ENCODE measurements around the gene GPR137C. TPM values are rescaled to one million over a fixed set of nuclear protein-coding genes. Genes with fewer than 3 reads are reported as not detected.

GPR137C gene
- total RNA-seq, 6 experiments from 2014 or later = 0.18 to 0.51 (median 0.20) TPM

GRCh38 chr14:52575858-52576257, 23.2 kb downstream of the GPR137C start:
- peaks cover 0 to 3% (median 0%) of the 10 kb centered on the region in 4 donors for H3K9me3 ChIP-seq
- H3K36me3 ChIP-seq = no peaks in the 10 kb centered on the region
- WGBS (ENCODE audit: insufficient coverage, low coverage, low lambda C conversion rate, missing lambda C conversion rate) = 67% methylated on average over 1 of the region's 2 CpGs
- H3K27me3 ChIP-seq = no peaks in the 10 kb centered on the region
- intact Hi-C loops (cut with DNase I) = no loop called here
- H3K27ac ChIP-seq = no peak overlapping the region
- ATAC-seq (no peak), DNase-seq (no peak)
- H3K4me1 ChIP-seq = no peaks in the 10 kb centered on the region
- TF ChIP-seq CTCF (IDR thresholded peaks at IDR 0.05) (no peak), POLR2A (IDR thresholded peaks at IDR 0.05) (no peak)
- H3K4me3 ChIP-seq = no peak overlapping the region

DNA sequence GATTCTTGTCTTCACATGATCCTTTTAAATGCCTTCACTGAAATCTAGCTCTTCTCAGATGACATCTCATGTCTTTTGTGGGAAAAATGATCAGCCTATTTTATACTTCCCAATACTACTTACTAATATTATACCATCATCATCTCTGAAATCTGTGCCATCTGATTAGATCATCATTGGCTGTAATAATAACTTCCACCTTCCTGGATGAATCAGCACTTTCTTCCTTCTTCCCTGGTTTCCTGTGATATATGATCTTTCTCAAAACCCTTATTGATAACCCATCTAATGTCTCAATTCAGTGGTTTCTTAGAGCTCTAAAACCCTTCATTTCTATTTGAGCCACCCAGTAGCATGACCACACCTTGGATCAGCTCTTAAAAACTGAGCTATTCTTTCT, 30.9 kb downstream of the GPR137C start:
- Histone ChIP-seq H3K4me3 (no peak overlapping the region), H3K4me1 (no peaks in the 10 kb centered on the region), H3K27me3 (no peaks in the 10 kb centered on the region), H3K36me3 (no peaks in the 10 kb centered on the region), H3K9me3 (no peaks in the 10 kb centered on the region), H3K27ac (no peak overlapping the region)
- no peak for TF ChIP-seq CTCF (IDR thresholded peaks at IDR 0.05)
- no peak for TF ChIP-seq POLR2A (IDR thresholded peaks at IDR 0.05)
- intact Hi-C loops (cut with DNase I) = no loop called here
- ATAC-seq (no peak), DNase-seq (no peak)

- no peak for ATAC-seq
- Histone ChIP-seq H3K27ac (no peak overlapping the region), H3K4me1 (no peaks in the 10 kb centered on the region), H3K27me3 (no peaks in the 10 kb centered on the region), H3K36me3 (no peaks in the 10 kb centered on the region), H3K9me3 (no peaks in the 10 kb centered on the region), H3K4me3 (no peak overlapping the region)
- no peak for TF ChIP-seq CTCF (IDR thresholded peaks at IDR 0.05)
- TF ChIP-seq POLR2A (IDR thresholded peaks at IDR 0.05) = no peak
- 64% methylated on average over 4 of the region's 4 CpGs for WGBS (ENCODE audit: insufficient coverage, low coverage, low lambda C conversion rate, missing lambda C conversion rate)
- no peak for DNase-seq
- intact Hi-C loops (cut with DNase I) = no loop called here
Observed at GRCh38 chr14:52589646-52590045, 37.0 kb downstream of the GPR137C start.

DNA sequence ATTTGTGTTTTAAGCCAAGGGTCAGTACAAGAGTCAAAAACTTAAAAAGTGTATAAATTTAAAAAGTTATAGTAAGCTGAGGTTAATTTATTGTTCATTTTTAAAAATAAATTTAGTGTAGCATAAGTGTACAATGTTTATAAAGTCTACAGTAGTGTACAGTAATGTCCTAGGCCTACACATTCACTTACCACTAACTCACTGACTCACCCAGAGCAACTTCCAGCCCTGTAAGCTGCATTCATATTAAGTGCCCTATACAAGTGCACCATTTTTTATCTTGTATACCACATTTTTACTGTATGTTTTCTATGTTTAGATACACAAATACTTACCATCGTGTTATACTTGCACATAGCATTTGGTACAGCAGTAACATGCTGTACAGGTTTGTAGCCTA, 37.7 kb downstream of the GPR137C start:
- TF ChIP-seq POLR2A (IDR thresholded peaks at IDR 0.05) (no peak), CTCF (IDR thresholded peaks at IDR 0.05) (no peak)
- DNase-seq (no peak), ATAC-seq (no peak)
- H3K4me3 ChIP-seq = no peak overlapping the region
- 100% methylated on average over 1 of the region's 1 CpG for WGBS (ENCODE audit: insufficient coverage, low coverage, low lambda C conversion rate, missing lambda C conversion rate)
- intact Hi-C loops (cut with DNase I) = no loop called here
- H3K4me1 ChIP-seq = no peaks in the 10 kb centered on the region
- H3K27ac ChIP-seq = no peak overlapping the region
- no peaks in the 10 kb centered on the region for H3K36me3 ChIP-seq
- H3K9me3 ChIP-seq = no peaks in the 10 kb centered on the region
- no peaks in the 10 kb centered on the region for H3K27me3 ChIP-seq

DNA sequence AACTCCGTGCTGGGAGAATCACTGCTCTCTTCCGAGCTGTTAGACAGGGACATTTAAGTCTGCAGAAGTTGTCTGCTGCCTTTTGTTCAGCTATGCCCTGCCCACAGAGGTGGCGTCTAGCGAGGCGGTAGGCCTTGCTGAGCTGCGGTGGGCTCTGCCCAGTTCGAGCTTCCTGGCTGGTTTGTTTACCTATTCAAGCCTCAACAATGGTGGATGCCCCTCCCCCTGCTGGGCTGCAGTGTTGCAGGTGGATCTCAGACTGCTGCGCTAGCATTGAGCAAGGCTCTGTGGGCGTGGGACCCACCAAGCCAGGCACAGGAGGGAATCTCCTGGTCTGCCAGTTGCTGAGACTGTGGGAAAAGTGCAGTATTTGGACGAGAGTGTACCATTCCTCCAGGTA, 43.7 kb downstream of the GPR137C start:
- Histone ChIP-seq H3K27ac (no peak overlapping the region), H3K4me3 (no peak overlapping the region), H3K36me3 (no peaks in the 10 kb centered on the region), H3K27me3 (no peaks in the 10 kb centered on the region), H3K4me1 (no peaks in the 10 kb centered on the region), H3K9me3 (no peaks in the 10 kb centered on the region)
- intact Hi-C loops (cut with DNase I) = no loop called here
- TF ChIP-seq CTCF (IDR thresholded peaks at IDR 0.05) = no peak
- TF ChIP-seq POLR2A (IDR thresholded peaks at IDR 0.05) = no peak
- DNase-seq = no peak
- WGBS (ENCODE audit: insufficient coverage, low coverage, low lambda C conversion rate, missing lambda C conversion rate) = no CpG with 5 or more reads among the region's 10 CpGs
- ATAC-seq = no peak

Measured in right lobe of liver (tissue), 6 donors.